GM12891 (cell line): Measurements from ENCODE around the gene HES7.

ENCODE experiments used
- POLR2A ChIP-seq: IDR thresholded peaks from 2 replicates; pipeline ENCODE4 v1.6.1; 2011; ENCODE audit warnings: low read depth, low read length, control low read depth
- POLR2AphosphoS5 ChIP-seq: IDR thresholded peaks from 2 replicates; pipeline ENCODE4 v1.6.1; 2011; ENCODE audit warnings: low read depth, low read length, control low read depth
- TAF1 ChIP-seq: IDR thresholded peaks from 2 replicates; pipeline ENCODE4 v1.6.1; 2011; ENCODE audit warnings: low read depth, low read length, control low read depth

- TF ChIP-seq POLR2A (no peak), TAF1 (no peak), POLR2AphosphoS5 (no peak)
These were observed 29.6 kb upstream of the HES7 start for GRCh38 chr17:8153525-8153956.
